Neuronal stem cell (in vitro differentiated cells): ENCODE results near the gene HRH3.
A peak's percentile ranks its signal among the peaks of the same experiment; 100 is the strongest.

ENCODE experiments used
- DNase-seq: peaks from one replicate; pipeline ENCODE4 v3.0.0-alpha.2; 2013; ENCODE audit warnings: low spot score
- H2AFZ ChIP-seq: one replicate; pipeline ENCODE4 v1.6.1; 2013; ENCODE audit warnings: mild to moderate bottlenecking, low read length, inconsistent platforms
- H2AK5ac ChIP-seq: 2 replicates; pipeline ENCODE4 v1.6.1; 2013; ENCODE audit warnings: low read depth, mild to moderate bottlenecking, inconsistent platforms, low read length, moderate library complexity, mixed read lengths
- H2BK120ac ChIP-seq: 2 replicates; pipeline ENCODE4 v1.6.1; 2013; ENCODE audit warnings: low read depth, mild to moderate bottlenecking, inconsistent platforms, low read length, moderate library complexity, mixed read lengths
- H2BK12ac ChIP-seq: one replicate; pipeline ENCODE4 v1.6.1; 2013; ENCODE audit warnings: low read length, inconsistent platforms
- H2BK15ac ChIP-seq: 2 replicates; pipeline ENCODE4 v1.6.1; 2013; ENCODE audit warnings: mild to moderate bottlenecking, low read length, inconsistent platforms, mixed read lengths
- H2BK5ac ChIP-seq: one replicate; pipeline ENCODE4 v1.6.1; 2013; ENCODE audit warnings: inconsistent platforms, mild to moderate bottlenecking, low read length, moderate library complexity
- H3K14ac ChIP-seq: one replicate; pipeline ENCODE4 v1.6.1; 2013; ENCODE audit warnings: low read length, inconsistent platforms
- H3K18ac ChIP-seq: 2 replicates; pipeline ENCODE4 v1.6.1; 2013; ENCODE audit warnings: low read length, inconsistent platforms
- H3K23ac ChIP-seq: 2 replicates; pipeline ENCODE4 v1.6.1; 2013; ENCODE audit warnings: low read depth, mild to moderate bottlenecking, mixed read lengths, low read length, inconsistent platforms; ENCODE audit not compliant: poor library complexity
- H3K27ac ChIP-seq: replicated peaks from 3 replicates; pipeline ENCODE4 v1.5.1; 2013; ENCODE audit warnings: low read length, inconsistent platforms
- H3K27me3 ChIP-seq, 3 experiments: 2 replicates each; pipeline ENCODE4 v1.6.1; 2013; ENCODE audit warnings: low read length in 3 of 3, mild to moderate bottlenecking in 2 of 3, inconsistent platforms in 1 of 3, low read depth in 1 of 3, mixed read lengths in 1 of 3, moderate library complexity in 1 of 3; ENCODE audit not compliant: control insufficient read depth in 3 of 3, insufficient read depth in 3 of 3
- H3K36me3 ChIP-seq, 2 donors: replicated peaks in 1 of 2; 2 replicates each; pipeline ENCODE4 v1.6.1; 2013; ENCODE audit warnings: low read length in 2 of 2; ENCODE audit not compliant: control insufficient read depth in 2 of 2, insufficient read depth in 2 of 2
- H3K4ac ChIP-seq: 2 replicates; pipeline ENCODE4 v1.6.1; 2013; ENCODE audit warnings: inconsistent platforms, mild to moderate bottlenecking, low read length, moderate library complexity
- H3K4me1 ChIP-seq, 2 donors: 1 replicate in 1 of 2; 2 replicates in 1 of 2; pipeline ENCODE4 v1.6.1; 2013; ENCODE audit warnings: low read length in 2 of 2, low read depth in 1 of 2; ENCODE audit not compliant: control insufficient read depth in 2 of 2, insufficient read depth in 1 of 2
- H3K4me2 ChIP-seq: one replicate; pipeline ENCODE4 v1.6.1; 2013; ENCODE audit warnings: mild to moderate bottlenecking, low read length, inconsistent platforms; ENCODE audit not compliant: insufficient read depth, poor library complexity, severe bottlenecking
- H3K4me3 ChIP-seq, 2 donors: 2 replicates each; pipeline ENCODE4 v1.5.1; 2013; ENCODE audit warnings: low read length in 2 of 2, mild to moderate bottlenecking in 2 of 2, inconsistent platforms in 1 of 2, moderate library complexity in 1 of 2
- H3K79me1 ChIP-seq: one replicate; pipeline ENCODE4 v1.6.1; 2013; ENCODE audit warnings: low read depth, mild to moderate bottlenecking, inconsistent platforms, low read length, moderate library complexity
- H3K9ac ChIP-seq: one replicate; pipeline ENCODE4 v1.6.1; 2013; ENCODE audit warnings: mild to moderate bottlenecking, low read depth, low read length, inconsistent platforms; ENCODE audit not compliant: poor library complexity
- H3K9me3 ChIP-seq, 2 donors: replicated peaks in 1 of 2; 2 replicates each; pipeline versions ENCODE3 to v1.6.1; 2013; ENCODE audit warnings: low read length in 2 of 2, mild to moderate bottlenecking in 2 of 2, inconsistent platforms in 1 of 2, low read depth in 1 of 2, mixed read lengths in 1 of 2, moderate library complexity in 1 of 2; ENCODE audit not compliant: control insufficient read depth in 2 of 2, insufficient read depth in 1 of 2
- H4K8ac ChIP-seq: one replicate; pipeline ENCODE4 v1.6.1; 2013; ENCODE audit warnings: low read depth, mild to moderate bottlenecking, inconsistent platforms, low read length, moderate library complexity
- H4K91ac ChIP-seq: one replicate; pipeline ENCODE4 v1.6.1; 2013; ENCODE audit warnings: low read length, low read depth, mild to moderate bottlenecking, inconsistent platforms; ENCODE audit not compliant: poor library complexity
- WGBS, 2 donors: extraction: QIAGEN DNeasy Blood & Tissue Kit; methylation state at CpG; one replicate each; pipeline ENCODE4 v1.1.7; 2013; ENCODE audit warnings: missing lambda C conversion rate in 2 of 2, mixed read lengths in 1 of 2; ENCODE audit not compliant: insufficient read length in 2 of 2, insufficient replicate concordance in 1 of 2; ENCODE audit errors: extremely low coverage in 2 of 2; 5-methylcytosine and 5-hydroxymethylcytosine counted together

HRH3 gene

GRCh38 chr20:62227591-62227976 is 7.5 kb upstream of the HRH3 start:
- peak overlapping the region; percentile 56 for H3K18ac ChIP-seq
- H2BK120ac ChIP-seq, result no peak overlapping the region
- no peak overlapping the region for H2AFZ ChIP-seq
- no CpG with 5 or more reads among the region's 10 CpGs for WGBS, 2 donors
- peak overlapping the region; percentile 47 for H3K4ac ChIP-seq
- peak overlapping the region; percentile 40 for H3K9ac ChIP-seq
- H3K4me2 ChIP-seq, result no peak overlapping the region
- peaks cover 2 to 5% of the 10 kb centered on the region in 2 donors for H3K4me1 ChIP-seq
- H4K8ac ChIP-seq, result no peak overlapping the region
- no peaks in the 10 kb centered on the region for H3K36me3 ChIP-seq
- H4K91ac ChIP-seq, result no peak overlapping the region
- H3K9me3 ChIP-seq, result peaks cover 0 to 7% of the 10 kb centered on the region in 2 donors
- H3K27me3 ChIP-seq, result peaks cover 0 to 54% (median 0%) of the 10 kb centered on the region in 3 experiments
- peak overlapping the region; percentile 94 for H2AK5ac ChIP-seq
- H2BK5ac ChIP-seq, result peak overlapping the region; percentile 89
- DNase-seq, result no peak
- H3K23ac ChIP-seq, result peak overlapping the region; percentile 62
- H3K27ac ChIP-seq, result no peak overlapping the region
- H2BK12ac ChIP-seq, result peak overlapping the region; percentile 69
- H3K14ac ChIP-seq, result peak overlapping the region; percentile 92
- peak overlapping the region; percentile 99 for H2BK15ac ChIP-seq
- no peaks in the 10 kb centered on the region for H3K79me1 ChIP-seq
- peak overlapping the region in 1 of 2 donors; percentile 35 for H3K4me3 ChIP-seq

- H3K14ac ChIP-seq, result peak overlapping the region; percentile 92
- peak overlapping the region; percentile 89 for H2BK5ac ChIP-seq
- peaks cover 0 to 60% (median 1%) of the 10 kb centered on the region in 3 experiments for H3K27me3 ChIP-seq
- H3K23ac ChIP-seq, result peak overlapping the region; percentile 62
- H2AFZ ChIP-seq, result no peak overlapping the region
- peak overlapping the region; percentile 94 for H2AK5ac ChIP-seq
- no peak overlapping the region for H4K8ac ChIP-seq
- peaks cover 2 to 5% of the 10 kb centered on the region in 2 donors for H3K4me1 ChIP-seq
- peak overlapping the region in 1 of 2 donors; percentile 35 for H3K4me3 ChIP-seq
- H2BK12ac ChIP-seq, result no peak overlapping the region
- H3K18ac ChIP-seq, result peak overlapping the region; percentile 56
- no peak overlapping the region for H3K9ac ChIP-seq
- H2BK15ac ChIP-seq, result no peak overlapping the region
- no peaks in the 10 kb centered on the region for H3K79me1 ChIP-seq
- no peak for DNase-seq
- peaks cover 0 to 7% of the 10 kb centered on the region in 2 donors for H3K9me3 ChIP-seq
- H4K91ac ChIP-seq, result no peak overlapping the region
- WGBS, 2 donors, result no CpG with 5 or more reads among the region's 24 CpGs
- H3K4ac ChIP-seq, result no peak overlapping the region
- H3K27ac ChIP-seq, result no peak overlapping the region
- H2BK120ac ChIP-seq, result no peak overlapping the region
- H3K36me3 ChIP-seq, result no peaks in the 10 kb centered on the region
- no peak overlapping the region for H3K4me2 ChIP-seq
Observed at GRCh38 chr20:62226707-62227590, 6.9 kb upstream of the HRH3 start.

GRCh38 chr20:62225820-62226635 is 6.0 kb upstream of the HRH3 start:
- Histone ChIP-seq H2BK12ac (no peak overlapping the region), H3K79me1 (no peaks in the 10 kb centered on the region), H3K18ac (peak overlapping the region; percentile 76), H2AK5ac (no peak overlapping the region), H3K27me3 (peaks cover 2 to 69% (median 11%) of the 10 kb centered on the region in 3 experiments), H2BK120ac (no peak overlapping the region), H3K9ac (no peak overlapping the region), H3K14ac (no peak overlapping the region), H3K4me3 (no peak overlapping the region), H3K23ac (no peak overlapping the region), H2BK5ac (no peak overlapping the region), H3K4ac (no peak overlapping the region), H2AFZ (no peak overlapping the region), H2BK15ac (no peak overlapping the region), H3K9me3 (peaks cover 0 to 7% of the 10 kb centered on the region in 2 donors), H4K91ac (no peak overlapping the region), H3K4me1 (peaks cover 9 to 11% of the 10 kb centered on the region in 2 donors), H3K36me3 (no peaks in the 10 kb centered on the region), H3K4me2 (no peak overlapping the region), H3K27ac (no peak overlapping the region), H4K8ac (no peak overlapping the region)
- no CpG with 5 or more reads among the region's 17 CpGs for WGBS, 2 donors
- no peak for DNase-seq
